Endothelial cell of umbilical vein (primary cell): ENCODE data around the gene IGFL1. TPM values are rescaled to one million over a fixed set of nuclear protein-coding genes. Genes with fewer than 3 reads are reported as not detected.

Experiments
- BruUV-seq: library from RNA; stranded (reverse); fragments of 400-500 nt; replicated peaks from 2 replicates; lab custom pipeline; 2021; lab: Mats Ljungman, UMichigan
- CTCF ChIA-PET: fragments of 300-600, 350-600 bp; sonication (Branson Sonifier 250); formaldehyde crosslinking; loops from one replicate; lab custom pipeline; 2021; ENCODE audit warnings: antibody characterized with exemption, inconsistent platforms; lab: Charles Lee
- POLR2A ChIA-PET: fragments of 300-600, 350-600 bp; sonication (Branson Sonifier 250); formaldehyde crosslinking; loops from one replicate; lab custom pipeline; 2021; ENCODE audit warnings: antibody characterized with exemption, inconsistent platforms; lab: Charles Lee
- DNase-seq: peaks from one replicate; pipeline ENCODE4 v3.0.0-alpha.2; 2011; ENCODE audit warnings: low read depth, low spot score
- FAIRE-seq: peaks from 2 replicates; lab custom pipeline; 2011; peaks lifted over from hg19 to GRCh38; lab: Jason Lieb, UNC
- H2AFZ ChIP-seq: 2 replicates; pipeline ENCODE4 v1.6.0; 2012; ENCODE audit warnings: low read depth, low read length, control low read depth, inconsistent platforms
- H3K27ac ChIP-seq: 2 replicates; pipeline ENCODE4 v1.5.1; 2011; ENCODE audit warnings: low read depth, mild to moderate bottlenecking, control low read depth, low read length, moderate library complexity; ENCODE audit not compliant: insufficient read depth
- H3K27me3 ChIP-seq, 2 experiments: 2 replicates each; pipeline versions ENCODE4 v1.6.0 to v1.6.1; 2011; ENCODE audit warnings: low read length in 2 of 2, mixed read lengths in 1 of 2; ENCODE audit not compliant: control insufficient read depth in 2 of 2, insufficient read depth in 2 of 2
- H3K36me3 ChIP-seq, 2 experiments: 2 replicates in 1 of 2; 3 replicates in 1 of 2; pipeline ENCODE4 v1.5.1; 2011; ENCODE audit warnings: low read length in 2 of 2, mild to moderate bottlenecking in 1 of 2, moderate library complexity in 1 of 2; ENCODE audit not compliant: control insufficient read depth in 2 of 2, insufficient read depth in 2 of 2; ENCODE audit errors: extremely low read depth in 1 of 2
- H3K4me1 ChIP-seq: 3 replicates; pipeline ENCODE4 v1.5.1; 2011; ENCODE audit warnings: mild to moderate bottlenecking, low read length; ENCODE audit not compliant: control insufficient read depth, insufficient read depth; ENCODE audit errors: extremely low read depth
- H3K4me2 ChIP-seq: 2 replicates; pipeline ENCODE4 v1.6.1; 2011; ENCODE audit warnings: low read length, control low read depth, mixed read lengths; ENCODE audit not compliant: insufficient read depth
- H3K4me3 ChIP-seq, 3 experiments: fragments of 200-600 bp in 1 of 3; sonication (generic), shearing (Covaris generic) in 1 of 3; replicated peaks in 1 of 3; 2 replicates each; pipeline ENCODE4 v1.5.1; 2011 to 2016; ENCODE audit warnings: control low read depth in 3 of 3, low read length in 3 of 3, mild to moderate bottlenecking in 2 of 3, inconsistent platforms in 1 of 3, low read depth in 1 of 3, moderate library complexity in 1 of 3; ENCODE audit not compliant: insufficient read depth in 1 of 3
- H3K79me2 ChIP-seq: 2 replicates; pipeline ENCODE4 v1.6.0; 2012; ENCODE audit warnings: low read length, inconsistent platforms; ENCODE audit not compliant: control insufficient read depth, insufficient read depth
- H3K9ac ChIP-seq: replicated peaks from 2 replicates; pipeline ENCODE3; 2011; ENCODE audit warnings: low read length, control low read depth; ENCODE audit not compliant: insufficient read depth; ENCODE audit errors: extremely low read depth
- H3K9me1 ChIP-seq: replicated peaks from 3 replicates; pipeline ENCODE4 v1.6.0; 2011; ENCODE audit warnings: mild to moderate bottlenecking, low read length; ENCODE audit not compliant: control insufficient read depth, insufficient read depth; ENCODE audit errors: extremely low read depth
- H3K9me3 ChIP-seq: replicated peaks from 2 replicates; pipeline ENCODE4 v1.5.1; 2012; ENCODE audit warnings: low read length, inconsistent platforms; ENCODE audit not compliant: control insufficient read depth, insufficient read depth
- H4K20me1 ChIP-seq: replicated peaks from 2 replicates; pipeline ENCODE3; 2011; ENCODE audit warnings: mild to moderate bottlenecking, low read length; ENCODE audit not compliant: control insufficient read depth, insufficient read depth; ENCODE audit errors: extremely low read depth
- CTCF ChIP-seq, 2 donors: IDR thresholded peaks; 1 replicate in 1 of 2; 2 replicates in 1 of 2; pipeline ENCODE4 v1.5.1; 2011; ENCODE audit warnings: low read length in 2 of 2, mild to moderate bottlenecking in 2 of 2, moderate library complexity in 2 of 2, control low read depth in 1 of 2, inconsistent platforms in 1 of 2, low read depth in 1 of 2; ENCODE audit not compliant: insufficient read depth in 1 of 2; ENCODE audit errors: extremely low read depth in 1 of 2
- EZH2 ChIP-seq: IDR thresholded peaks from 2 replicates; pipeline ENCODE4 v1.6.1; 2012; ENCODE audit warnings: borderline replicate concordance, low read depth, mild to moderate bottlenecking, moderate library complexity, low read length, inconsistent platforms; ENCODE audit not compliant: severe bottlenecking
- FOS ChIP-seq: IDR thresholded peaks from 2 replicates; pipeline ENCODE4 v1.6.1; 2011; ENCODE audit warnings: mild to moderate bottlenecking, low read length, moderate library complexity, borderline replicate concordance; ENCODE audit not compliant: insufficient read depth
- GATA2 ChIP-seq: IDR thresholded peaks from 2 replicates; pipeline ENCODE4 v1.7.0; 2011; ENCODE audit warnings: low read depth, mild to moderate bottlenecking, moderate library complexity, mixed read lengths, low read length; ENCODE audit not compliant: insufficient read length, insufficient read depth
- JUN ChIP-seq: IDR thresholded peaks from 2 replicates; pipeline ENCODE4 v1.6.1; 2011; ENCODE audit warnings: borderline replicate concordance, low read depth; ENCODE audit not compliant: insufficient read length, insufficient read depth
- MAX ChIP-seq: IDR thresholded peaks from 2 replicates; pipeline ENCODE4 v1.6.1; 2011; ENCODE audit not compliant: insufficient read depth, insufficient read length
- MYC ChIP-seq: IDR thresholded peaks from one replicate; pipeline ENCODE4 v1.6.1; 2011; ENCODE audit warnings: mild to moderate bottlenecking, low read depth, low read length
- POLR2A ChIP-seq: IDR thresholded peaks from 2 replicates; pipeline ENCODE4 v1.6.1; 2012; ENCODE audit warnings: low read depth, mild to moderate bottlenecking, control low read depth, low read length
- POLR2AphosphoS5 ChIP-seq: IDR thresholded peaks from 2 replicates; pipeline ENCODE4 v1.6.1; 2012; ENCODE audit warnings: low read depth, mild to moderate bottlenecking, control low read depth, low read length, moderate library complexity; ENCODE audit not compliant: insufficient read depth
- dilution Hi-C: fragments of 300-500 bp; cut with MboI; formaldehyde crosslinking; loops from one replicate; pipeline ENCODE4 v1.15.0; 2019; ENCODE audit warnings: low sequenced_read_pairs; ENCODE audit not compliant: extremely low pct_ligation_motif_present
- intact Hi-C: fragments of 100-400 bp; cut with micrococcal nuclease; formaldehyde crosslinking; loops from one replicate; pipeline ENCODE4 v1.10.0; 2022
- polyA plus RNA-seq, 4 experiments: library from polyadenylated mRNA; depleted of rRNA in 3 of 4; stranded (reverse) in 3 of 4; unstranded in 1 of 4; fragments of >200 nt; gene quantifications; 2 replicates each; pipeline versions ENCODE4 v1.2.1 to v1.2.3, GENCODE V29; 2011 to 2012; ENCODE audit warnings: missing spikeins in 1 of 4
- total RNA-seq: library from RNA; stranded (reverse); gene quantifications from 2 replicates; pipeline ENCODE4 v1.2.3, GENCODE V29; 2021

Gene IGFL1
- total and polyA plus RNA-seq, 2 donors (not counting 3 experiments of a cell fraction or from before 2014, with no cell fraction given) = not detected

GRCh38 chr19:46225558-46226004 is 4.0 kb upstream of the IGFL1 start:
- FAIRE-seq = peak; percentile 31
- Histone ChIP-seq H2AFZ (no peak overlapping the region), H3K4me3 (no peak overlapping the region), H3K4me2 (no peak overlapping the region), H3K27me3 (peaks cover 0 to 5% of the 10 kb centered on the region in 2 experiments), H3K36me3 (no peaks in the 10 kb centered on the region), H3K79me2 (no peaks in the 10 kb centered on the region), H3K9me3 (no peaks in the 10 kb centered on the region), H3K27ac (no peak overlapping the region), H3K9ac (no peak overlapping the region), H3K9me1 (no peaks in the 10 kb centered on the region), H3K4me1 (no peaks in the 10 kb centered on the region), H4K20me1 (no peaks in the 10 kb centered on the region)
- no peak for TF ChIP-seq GATA2
- TF ChIP-seq MAX = no peak
- no peak for TF ChIP-seq MYC
- TF ChIP-seq POLR2AphosphoS5 = no peak
- no peak for TF ChIP-seq POLR2A
- no peak for TF ChIP-seq FOS
- no peak for TF ChIP-seq CTCF (IDR thresholded peaks at IDR 0.05; ENCODE audit: extremely low read depth in 1 of 2, insufficient read depth in 1 of 2, low read depth in 1 of 2, low read length in 2 of 2)
- no peak for TF ChIP-seq EZH2
- TF ChIP-seq JUN = no peak
- DNase-seq = peak; percentile 7
- BruUV-seq = no TSS peak
- POLR2A ChIA-PET = no interaction called here
- dilution Hi-C loops (no loop called here), intact Hi-C loops (no loop called here)
- CTCF ChIA-PET = no interaction called here
